ENCODE data around the gene ATF2.

The ATF2 gene

GRCh38 chr2:175167792-175168563, at the start of gene ATF2:
Gene ATF2, minus strand, starts transcription at chr2:175168203. Its CDS starts 31,760 bp downstream, at chr2:175136443.
- H3K27me3 ChIP-seq (ENCODE audit: insufficient read depth, poor library complexity, severe bottlenecking): no peaks in the 10 kb centered on the region
- H3K36me3 ChIP-seq (ENCODE audit: low read depth): peaks cover 7% of the 10 kb centered on the region
- peak; percentile 99 for DNase-seq (ENCODE audit: low spot score)
- TF ChIP-seq CTCF (IDR thresholded peaks at IDR 0.05; ENCODE audit: poor library complexity, severe bottlenecking): no peak
- H3K4me1 ChIP-seq (ENCODE audit: insufficient read depth, poor library complexity, severe bottlenecking): peaks cover 5% of the 10 kb centered on the region
- H3K9me3 ChIP-seq (ENCODE audit: severe bottlenecking): no peaks in the 10 kb centered on the region
- peak within 1 kb of the TSS; percentile 71 for H3K4me3 ChIP-seq (ENCODE audit: severe bottlenecking)
- ATAC-seq (ENCODE audit: low read depth): peak; percentile 95
- H3K27ac ChIP-seq (ENCODE audit: poor library complexity, severe bottlenecking): peak within 1 kb of the TSS; percentile 78

- Histone ChIP-seq H3K4me1 (ENCODE audit: insufficient read depth, poor library complexity, severe bottlenecking) (no peaks in the 10 kb centered on the region), H3K36me3 (ENCODE audit: low read depth) (no peaks in the 10 kb centered on the region), H3K27me3 (ENCODE audit: insufficient read depth, poor library complexity, severe bottlenecking) (no peaks in the 10 kb centered on the region), H3K27ac (ENCODE audit: poor library complexity, severe bottlenecking) (no peak overlapping the region), H3K4me3 (ENCODE audit: severe bottlenecking) (no peak overlapping the region), H3K9me3 (ENCODE audit: severe bottlenecking) (no peaks in the 10 kb centered on the region)
- no peak for DNase-seq (ENCODE audit: low spot score)
- no peak for TF ChIP-seq CTCF (IDR thresholded peaks at IDR 0.05; ENCODE audit: poor library complexity, severe bottlenecking)
- no peak for ATAC-seq (ENCODE audit: low read depth)
These were observed 39.9 kb upstream of the ATF2 start for GRCh38 chr2:175207741-175208438.

GRCh38 chr2:175206866-175207265, 38.9 kb upstream of the ATF2 start:
- Histone ChIP-seq H3K9me3 (ENCODE audit: severe bottlenecking) (no peaks in the 10 kb centered on the region), H3K27me3 (ENCODE audit: insufficient read depth, poor library complexity, severe bottlenecking) (no peaks in the 10 kb centered on the region), H3K4me1 (ENCODE audit: insufficient read depth, poor library complexity, severe bottlenecking) (no peaks in the 10 kb centered on the region), H3K36me3 (ENCODE audit: low read depth) (no peaks in the 10 kb centered on the region), H3K27ac (ENCODE audit: poor library complexity, severe bottlenecking) (no peak overlapping the region), H3K4me3 (ENCODE audit: severe bottlenecking) (no peak overlapping the region)
- ATAC-seq (ENCODE audit: low read depth) (no peak), DNase-seq (ENCODE audit: low spot score) (no peak)
- no peak for TF ChIP-seq CTCF (IDR thresholded peaks at IDR 0.05; ENCODE audit: poor library complexity, severe bottlenecking)

- Histone ChIP-seq H3K27me3 (ENCODE audit: insufficient read depth, poor library complexity, severe bottlenecking) (no peaks in the 10 kb centered on the region), H3K4me3 (ENCODE audit: severe bottlenecking) (no peak overlapping the region), H3K9me3 (ENCODE audit: severe bottlenecking) (no peaks in the 10 kb centered on the region), H3K27ac (ENCODE audit: poor library complexity, severe bottlenecking) (no peak overlapping the region), H3K4me1 (ENCODE audit: insufficient read depth, poor library complexity, severe bottlenecking) (no peaks in the 10 kb centered on the region), H3K36me3 (ENCODE audit: low read depth) (no peaks in the 10 kb centered on the region)
- TF ChIP-seq CTCF (IDR thresholded peaks at IDR 0.05; ENCODE audit: poor library complexity, severe bottlenecking): no peak
- DNase-seq (ENCODE audit: low spot score): no peak
- no peak for ATAC-seq (ENCODE audit: low read depth)
These were observed 37.5 kb upstream of the ATF2 start for GRCh38 chr2:175205523-175205922.

Data from RWPE2 (cell line).